ENCODE results near the gene C2orf68.

DNA sequence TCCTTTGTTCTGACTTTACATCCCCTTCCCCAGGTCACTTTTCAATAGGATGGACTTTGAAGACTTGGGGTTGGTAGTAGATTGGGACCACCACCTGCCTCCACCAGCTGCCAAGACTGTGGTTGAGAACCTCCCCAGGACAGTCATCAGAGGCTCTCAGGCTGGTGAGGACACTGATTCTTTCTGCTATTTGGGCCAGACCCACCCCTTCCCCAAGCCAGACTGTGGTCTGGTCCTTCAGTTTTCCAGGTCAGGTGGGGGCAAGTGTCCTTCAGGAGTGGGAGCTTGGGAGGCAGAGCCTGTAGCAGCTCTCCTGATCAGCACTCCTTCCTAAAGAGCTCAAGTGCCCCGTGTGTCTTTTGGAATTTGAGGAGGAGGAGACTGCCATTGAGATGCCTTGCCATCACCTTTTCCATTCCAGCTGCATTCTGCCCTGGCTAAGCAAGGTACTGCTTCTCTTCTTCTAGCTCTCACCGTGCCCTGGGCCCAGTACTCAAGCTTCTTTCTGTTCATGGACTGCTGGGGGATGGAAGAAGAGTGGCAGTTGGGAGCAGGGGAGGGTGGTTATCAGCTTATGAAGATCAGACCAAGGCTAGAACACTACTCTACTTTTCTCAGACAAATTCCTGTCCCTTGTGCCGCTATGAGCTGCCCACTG is 15.3 kb downstream of the C2orf68 start:
- TF ChIP-seq POLR2AphosphoS5 (IDR thresholded peaks at IDR 0.05), result no peak
- TF ChIP-seq, protein P1, sequence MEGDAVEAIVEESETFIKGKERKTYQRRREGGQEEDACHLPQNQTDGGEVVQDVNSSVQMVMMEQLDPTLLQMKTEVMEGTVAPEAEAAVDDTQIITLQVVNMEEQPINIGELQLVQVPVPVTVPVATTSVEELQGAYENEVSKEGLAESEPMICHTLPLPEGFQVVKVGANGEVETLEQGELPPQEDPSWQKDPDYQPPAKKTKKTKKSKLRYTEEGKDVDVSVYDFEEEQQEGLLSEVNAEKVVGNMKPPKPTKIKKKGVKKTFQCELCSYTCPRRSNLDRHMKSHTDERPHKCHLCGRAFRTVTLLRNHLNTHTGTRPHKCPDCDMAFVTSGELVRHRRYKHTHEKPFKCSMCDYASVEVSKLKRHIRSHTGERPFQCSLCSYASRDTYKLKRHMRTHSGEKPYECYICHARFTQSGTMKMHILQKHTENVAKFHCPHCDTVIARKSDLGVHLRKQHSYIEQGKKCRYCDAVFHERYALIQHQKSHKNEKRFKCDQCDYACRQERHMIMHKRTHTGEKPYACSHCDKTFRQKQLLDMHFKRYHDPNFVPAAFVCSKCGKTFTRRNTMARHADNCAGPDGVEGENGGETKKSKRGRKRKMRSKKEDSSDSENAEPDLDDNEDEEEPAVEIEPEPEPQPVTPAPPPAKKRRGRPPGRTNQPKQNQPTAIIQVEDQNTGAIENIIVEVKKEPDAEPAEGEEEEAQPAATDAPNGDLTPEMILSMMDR (IDR thresholded peaks at IDR 0.05), result no peak
- TF ChIP-seq POLR2A (IDR thresholded peaks at IDR 0.05), result no peak
- TF ChIP-seq EP300 (IDR thresholded peaks at IDR 0.05), result no peak

Data from gastroesophageal sphincter (tissue), 3 donors.